WERI-Rb-1 (cell line): Measurements from ENCODE around the gene FAM47E.

ENCODE experiments used
- DNase-seq: peaks from one replicate; pipeline ENCODE4 v3.0.0-alpha.2; 2020
- H3K27ac ChIP-seq: fragments of 250-450 bp; sonication (Bioruptor Pico); 2 replicates; pipeline ENCODE4 v1.5.1; 2020; ENCODE audit warnings: mild to moderate bottlenecking, moderate library complexity
- H3K27me3 ChIP-seq: fragments of 250-450 bp; sonication (Bioruptor Pico); 2 replicates; pipeline ENCODE4 v1.5.1; 2021; ENCODE audit warnings: mild to moderate bottlenecking, low read depth, moderate library complexity; ENCODE audit not compliant: insufficient read depth, severe bottlenecking
- H3K36me3 ChIP-seq: fragments of 250-450 bp; sonication (Bioruptor Pico); 2 replicates; pipeline ENCODE4 v1.5.1; 2020; ENCODE audit warnings: mild to moderate bottlenecking, moderate library complexity
- H3K4me3 ChIP-seq: 2 replicates; pipeline ENCODE4 v1.5.1; 2011; ENCODE audit warnings: low read depth, mild to moderate bottlenecking, control low read depth, low read length
- H3K9me3 ChIP-seq: fragments of 250-450 bp; sonication (Bioruptor Pico); 2 replicates; pipeline ENCODE4 v1.5.1; 2021; ENCODE audit warnings: mild to moderate bottlenecking, moderate library complexity; ENCODE audit not compliant: severe bottlenecking
- TF ChIP-seq, protein P1 (sequence below): IDR thresholded peaks from 2 replicates; pipeline ENCODE4 v1.5.1; 2011; ENCODE audit warnings: low read depth, mild to moderate bottlenecking, control low read depth, inconsistent platforms, low read length

The FAM47E gene

GRCh38 chr4:76260571-76260970 is 9.1 kb downstream of the FAM47E start:
- Histone ChIP-seq H3K9me3 (no peaks in the 10 kb centered on the region), H3K36me3 (no peaks in the 10 kb centered on the region), H3K4me3 (no peak overlapping the region), H3K27me3 (no peaks in the 10 kb centered on the region), H3K27ac (no peak overlapping the region)
- TF ChIP-seq, protein P1, sequence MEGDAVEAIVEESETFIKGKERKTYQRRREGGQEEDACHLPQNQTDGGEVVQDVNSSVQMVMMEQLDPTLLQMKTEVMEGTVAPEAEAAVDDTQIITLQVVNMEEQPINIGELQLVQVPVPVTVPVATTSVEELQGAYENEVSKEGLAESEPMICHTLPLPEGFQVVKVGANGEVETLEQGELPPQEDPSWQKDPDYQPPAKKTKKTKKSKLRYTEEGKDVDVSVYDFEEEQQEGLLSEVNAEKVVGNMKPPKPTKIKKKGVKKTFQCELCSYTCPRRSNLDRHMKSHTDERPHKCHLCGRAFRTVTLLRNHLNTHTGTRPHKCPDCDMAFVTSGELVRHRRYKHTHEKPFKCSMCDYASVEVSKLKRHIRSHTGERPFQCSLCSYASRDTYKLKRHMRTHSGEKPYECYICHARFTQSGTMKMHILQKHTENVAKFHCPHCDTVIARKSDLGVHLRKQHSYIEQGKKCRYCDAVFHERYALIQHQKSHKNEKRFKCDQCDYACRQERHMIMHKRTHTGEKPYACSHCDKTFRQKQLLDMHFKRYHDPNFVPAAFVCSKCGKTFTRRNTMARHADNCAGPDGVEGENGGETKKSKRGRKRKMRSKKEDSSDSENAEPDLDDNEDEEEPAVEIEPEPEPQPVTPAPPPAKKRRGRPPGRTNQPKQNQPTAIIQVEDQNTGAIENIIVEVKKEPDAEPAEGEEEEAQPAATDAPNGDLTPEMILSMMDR, result no peak
- no peak for DNase-seq

DNA sequence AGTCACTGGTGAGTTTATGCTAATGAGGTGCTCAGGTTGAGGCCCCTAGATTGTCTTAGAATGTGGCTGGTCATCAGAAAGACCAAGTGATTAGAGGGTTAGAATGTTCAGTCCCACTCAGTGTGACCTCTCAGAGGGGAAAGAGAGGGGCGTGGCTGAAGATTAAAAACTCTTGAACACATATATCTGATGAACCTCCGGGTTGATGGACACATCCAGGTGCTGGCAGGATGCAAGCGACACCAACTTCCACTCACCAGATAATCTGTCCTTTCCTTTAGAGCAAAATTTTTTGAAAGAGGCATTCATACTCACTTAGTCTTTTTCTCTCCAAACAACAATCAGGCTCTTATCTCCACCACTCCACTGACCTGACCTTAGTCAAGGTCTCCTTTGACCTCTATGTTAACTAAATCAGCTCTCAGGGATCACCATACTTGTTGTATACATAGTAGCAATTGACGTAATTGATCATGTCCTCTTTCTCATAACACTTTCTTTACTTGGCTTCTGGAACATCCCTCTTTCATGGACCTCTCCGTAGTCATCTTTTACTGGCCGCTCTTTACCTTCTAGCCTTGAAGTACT is 14.2 kb downstream of the FAM47E start:
- TF ChIP-seq, protein P1, result no peak
- no peak for DNase-seq

GRCh38 chr4:76266627-76267026 is 15.1 kb downstream of the FAM47E start:
- Histone ChIP-seq H3K4me3 (no peak overlapping the region), H3K27ac (no peak overlapping the region), H3K36me3 (no peaks in the 10 kb centered on the region), H3K27me3 (no peaks in the 10 kb centered on the region), H3K9me3 (no peaks in the 10 kb centered on the region)
- DNase-seq, result no peak
- TF ChIP-seq, protein P1, result no peak

More for the DNA sequence above, 14.2 kb downstream of the FAM47E start:
- Histone ChIP-seq H3K4me3 (no peak overlapping the region), H3K36me3 (no peaks in the 10 kb centered on the region), H3K27ac (no peak overlapping the region), H3K9me3 (no peaks in the 10 kb centered on the region), H3K27me3 (no peaks in the 10 kb centered on the region)

DNA sequence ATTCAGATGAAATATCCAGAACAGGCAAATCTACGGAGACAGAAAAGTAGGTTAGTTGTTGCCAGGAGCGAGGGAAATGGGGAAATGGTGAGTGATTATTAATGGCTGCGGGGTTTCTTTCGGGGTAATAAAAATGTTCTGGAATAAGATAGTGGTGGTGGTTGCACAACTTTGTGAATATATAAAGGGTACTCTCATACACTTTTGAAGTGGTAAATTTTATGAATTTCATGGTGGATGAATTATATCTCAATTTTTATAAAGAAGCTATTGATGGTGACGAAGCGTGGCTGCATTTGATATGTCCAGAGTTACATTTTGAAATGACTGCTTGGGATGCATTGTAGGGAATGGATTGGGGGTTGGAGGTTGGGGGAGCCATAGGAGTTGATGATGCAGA is 16.3 kb downstream of the FAM47E start:
- no peaks in the 10 kb centered on the region for H3K9me3 ChIP-seq
- H3K27ac ChIP-seq, result no peak overlapping the region
- no peak overlapping the region for H3K4me3 ChIP-seq
- no peak for DNase-seq
- H3K36me3 ChIP-seq, result no peaks in the 10 kb centered on the region
- TF ChIP-seq, protein P1, result no peak
- no peaks in the 10 kb centered on the region for H3K27me3 ChIP-seq

DNA sequence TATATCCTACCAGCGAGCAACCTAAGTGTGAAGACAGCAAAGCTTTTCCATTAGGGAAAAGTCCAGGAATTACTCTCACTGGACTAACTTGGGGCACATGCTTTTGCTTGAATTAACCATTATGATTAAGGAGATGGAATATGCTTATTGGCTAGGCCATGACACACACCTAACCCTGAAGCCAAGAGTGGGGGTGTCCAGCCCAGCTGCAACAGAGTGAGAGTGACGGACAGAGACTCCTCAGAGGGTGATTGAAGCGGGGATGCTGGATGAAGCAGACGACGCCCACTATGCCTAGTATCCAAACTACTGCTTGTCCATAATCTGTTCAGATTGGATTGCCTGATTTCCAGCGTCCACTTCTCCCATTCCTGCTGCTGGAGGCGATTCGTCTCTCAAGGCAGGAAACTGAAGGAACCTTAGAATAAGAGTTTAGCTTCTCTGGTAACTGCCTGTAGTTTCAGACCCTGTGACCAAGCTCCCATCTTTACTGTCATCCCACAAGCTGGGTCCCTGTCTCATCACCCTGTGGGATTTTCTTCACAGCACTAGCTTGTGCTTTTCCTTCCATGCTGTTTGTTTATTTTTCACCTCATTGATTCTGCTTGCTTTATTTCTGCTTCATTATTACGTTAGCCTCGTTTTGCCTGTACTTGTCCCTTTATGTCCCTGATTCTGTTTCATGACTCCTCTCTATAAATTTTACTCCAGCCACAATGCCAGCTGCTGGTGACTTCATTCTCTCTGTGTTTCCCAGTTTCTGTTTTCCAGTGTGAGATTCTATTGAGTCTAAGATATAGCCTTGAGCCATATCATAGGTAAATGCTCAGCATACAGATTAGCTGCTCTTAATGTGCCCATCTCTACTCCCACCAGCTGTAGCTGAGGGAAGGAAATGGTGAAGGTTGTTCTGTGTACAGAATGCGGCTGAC is 19.0 kb downstream of the FAM47E start:
- no peaks in the 10 kb centered on the region for H3K27me3 ChIP-seq
- H3K9me3 ChIP-seq, result no peaks in the 10 kb centered on the region
- no peak overlapping the region for H3K27ac ChIP-seq
- DNase-seq, result no peak
- no peaks in the 10 kb centered on the region for H3K36me3 ChIP-seq
- TF ChIP-seq, protein P1, result no peak
- no peak overlapping the region for H3K4me3 ChIP-seq
